Nephron progenitor cell (in vitro differentiated cells): Measurements from ENCODE around the gene GXYLT2.

Source experiments
- DNase-seq: peaks from one replicate; pipeline ENCODE4 v3.0.0; 2021
- H3K27ac Mint-ChIP-seq: 2 replicates; pipeline ENCODE4 v1.8.0; 2021; ENCODE audit warnings: mild to moderate bottlenecking, moderate library complexity, mixed read lengths
- H3K27me3 Mint-ChIP-seq: 2 replicates; pipeline ENCODE4 v1.8.0; 2021; ENCODE audit warnings: mild to moderate bottlenecking, low read depth, mixed read lengths; ENCODE audit not compliant: poor library complexity
- H3K36me3 Mint-ChIP-seq: 2 replicates; pipeline ENCODE4 v1.8.0; 2021; ENCODE audit warnings: low read depth, mixed read lengths
- H3K4me1 Mint-ChIP-seq: 2 replicates; pipeline ENCODE4 v1.8.0; 2021; ENCODE audit warnings: mixed read lengths
- H3K4me3 Mint-ChIP-seq: 2 replicates; pipeline ENCODE4 v1.8.0; 2021; ENCODE audit warnings: mild to moderate bottlenecking, moderate library complexity, mixed read lengths
- H3K9me3 Mint-ChIP-seq: 2 replicates; pipeline ENCODE4 v1.8.0; 2021; ENCODE audit warnings: mild to moderate bottlenecking, moderate library complexity, mixed read lengths
- CTCF ChIP-seq: fragments of 200-600 bp; sonication (generic); IDR thresholded peaks from 2 replicates; pipeline ENCODE4 v1.5.0; 2021; ENCODE audit warnings: antibody characterized with exemption

The GXYLT2 gene

GRCh38 chr3:72957297-72957696, 69.5 kb downstream of the GXYLT2 start:
- Mint-ChIP-seq H3K9me3 (no peaks in the 10 kb centered on the region), H3K4me1 (peaks cover 24% of the 10 kb centered on the region), H3K4me3 (no peak overlapping the region), H3K36me3 (peaks cover 35% of the 10 kb centered on the region), H3K27ac (peak overlapping the region; percentile 50), H3K27me3 (no peaks in the 10 kb centered on the region)
- TF ChIP-seq CTCF, result no peak
- DNase-seq, result peak; percentile 7

GRCh38 chr3:72959336-72959735, 71.5 kb downstream of the GXYLT2 start:
- Mint-ChIP-seq H3K4me3 (no peak overlapping the region), H3K4me1 (peaks cover 21% of the 10 kb centered on the region)

GRCh38 chr3:72960812-72961518, 73.1 kb downstream of the GXYLT2 start:
- Mint-ChIP-seq H3K9me3 (no peaks in the 10 kb centered on the region), H3K27me3 (no peaks in the 10 kb centered on the region), H3K4me1 (peaks cover 21% of the 10 kb centered on the region), H3K4me3 (no peak overlapping the region), H3K27ac (no peak overlapping the region), H3K36me3 (peaks cover 21% of the 10 kb centered on the region)
- TF ChIP-seq CTCF, result no peak
- no peak for DNase-seq

More at GRCh38 chr3:72959336-72959735, 71.5 kb downstream of the GXYLT2 start:
- Mint-ChIP-seq H3K9me3 (no peaks in the 10 kb centered on the region), H3K27ac (no peak overlapping the region), H3K27me3 (no peaks in the 10 kb centered on the region), H3K36me3 (peaks cover 35% of the 10 kb centered on the region)
- no peak for DNase-seq
- no peak for TF ChIP-seq CTCF

GRCh38 chr3:72961752-72962151, 73.9 kb downstream of the GXYLT2 start:
- Mint-ChIP-seq H3K36me3 (peaks cover 17% of the 10 kb centered on the region), H3K4me3 (no peak overlapping the region), H3K4me1 (peaks cover 21% of the 10 kb centered on the region), H3K27ac (no peak overlapping the region), H3K27me3 (no peaks in the 10 kb centered on the region), H3K9me3 (no peaks in the 10 kb centered on the region)
- no peak for TF ChIP-seq CTCF
- no peak for DNase-seq

GRCh38 chr3:72962317-72962716, 74.5 kb downstream of the GXYLT2 start:
- H3K27me3 Mint-ChIP-seq, result no peaks in the 10 kb centered on the region
- H3K9me3 Mint-ChIP-seq, result no peaks in the 10 kb centered on the region
- peaks cover 14% of the 10 kb centered on the region for H3K36me3 Mint-ChIP-seq
- TF ChIP-seq CTCF, result no peak
- H3K27ac Mint-ChIP-seq, result no peak overlapping the region
- H3K4me1 Mint-ChIP-seq, result peaks cover 15% of the 10 kb centered on the region
- no peak overlapping the region for H3K4me3 Mint-ChIP-seq
- no peak for DNase-seq

GRCh38 chr3:72964633-72965032, 76.8 kb downstream of the GXYLT2 start:
- no peaks in the 10 kb centered on the region for H3K9me3 Mint-ChIP-seq
- DNase-seq, result no peak
- H3K36me3 Mint-ChIP-seq, result peaks cover 35% of the 10 kb centered on the region
- H3K27ac Mint-ChIP-seq, result no peak overlapping the region
- H3K4me3 Mint-ChIP-seq, result no peak overlapping the region
- H3K27me3 Mint-ChIP-seq, result no peaks in the 10 kb centered on the region
- no peak for TF ChIP-seq CTCF
- H3K4me1 Mint-ChIP-seq, result peaks cover 9% of the 10 kb centered on the region
